OCI-LY7 (cell line): ENCODE measurements around the gene TBX4.

Source experiments
- EZH2phosphoT487 ChIP-seq: fragments of 200-600 bp; sonication (generic); IDR thresholded peaks from 2 replicates; pipeline ENCODE4 v1.6.1; 2018; ENCODE audit warnings: low read depth, borderline replicate concordance, mild to moderate bottlenecking, mixed run types, antibody characterized with exemption, low read length, moderate library complexity, mixed read lengths
- TF ChIP-seq, protein P1 (sequence below): fragments of 200-600 bp; sonication (generic); conservative IDR thresholded peaks from 2 replicates; pipeline ENCODE4 v1.5.1; 2014; ENCODE audit warnings: mild to moderate bottlenecking, antibody characterized with exemption, low read length, moderate library complexity, mixed read lengths

DNA sequence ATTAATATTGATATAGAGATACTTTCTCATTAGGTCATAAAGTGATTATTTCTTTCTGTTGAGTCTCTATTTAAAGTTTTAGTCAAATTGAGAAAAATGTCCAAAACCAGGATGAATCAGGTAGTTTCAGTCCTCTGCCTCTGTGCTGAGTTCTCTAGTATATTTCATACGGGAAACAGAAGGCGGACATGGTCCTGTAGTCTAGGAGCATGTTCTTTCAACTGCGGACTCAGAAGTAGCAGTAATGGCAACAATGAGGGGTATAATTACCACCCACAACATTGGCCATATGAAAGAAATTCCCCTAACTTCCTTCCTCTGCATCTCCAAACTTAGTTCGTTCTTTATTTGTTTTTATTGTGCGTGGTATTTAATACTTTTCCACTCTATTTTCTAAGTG, 50.1 kb downstream of the TBX4 start:
- TF ChIP-seq, protein P1, sequence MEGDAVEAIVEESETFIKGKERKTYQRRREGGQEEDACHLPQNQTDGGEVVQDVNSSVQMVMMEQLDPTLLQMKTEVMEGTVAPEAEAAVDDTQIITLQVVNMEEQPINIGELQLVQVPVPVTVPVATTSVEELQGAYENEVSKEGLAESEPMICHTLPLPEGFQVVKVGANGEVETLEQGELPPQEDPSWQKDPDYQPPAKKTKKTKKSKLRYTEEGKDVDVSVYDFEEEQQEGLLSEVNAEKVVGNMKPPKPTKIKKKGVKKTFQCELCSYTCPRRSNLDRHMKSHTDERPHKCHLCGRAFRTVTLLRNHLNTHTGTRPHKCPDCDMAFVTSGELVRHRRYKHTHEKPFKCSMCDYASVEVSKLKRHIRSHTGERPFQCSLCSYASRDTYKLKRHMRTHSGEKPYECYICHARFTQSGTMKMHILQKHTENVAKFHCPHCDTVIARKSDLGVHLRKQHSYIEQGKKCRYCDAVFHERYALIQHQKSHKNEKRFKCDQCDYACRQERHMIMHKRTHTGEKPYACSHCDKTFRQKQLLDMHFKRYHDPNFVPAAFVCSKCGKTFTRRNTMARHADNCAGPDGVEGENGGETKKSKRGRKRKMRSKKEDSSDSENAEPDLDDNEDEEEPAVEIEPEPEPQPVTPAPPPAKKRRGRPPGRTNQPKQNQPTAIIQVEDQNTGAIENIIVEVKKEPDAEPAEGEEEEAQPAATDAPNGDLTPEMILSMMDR = no peak
- TF ChIP-seq EZH2phosphoT487 = no peak
